ENCODE data around the gene ORC1. TPM values are rescaled to one million over a fixed set of nuclear protein-coding genes. Genes with fewer than 3 reads are reported as not detected.

ORC1 gene
- total RNA-seq, 1 experiment from 2014 or later: 17.2 TPM

- Mint-ChIP-seq H3K36me3 (ENCODE audit: insufficient read depth, unreplicated experiment) (no peaks in the 10 kb centered on the region), H3K4me3 (ENCODE audit: low read depth, unreplicated experiment) (no peak overlapping the region), H3K4me1 (ENCODE audit: low read depth, unreplicated experiment) (no peaks in the 10 kb centered on the region), H3K9me3 (ENCODE audit: low read depth, unreplicated experiment) (no peaks in the 10 kb centered on the region), H3K27me3 (ENCODE audit: unreplicated experiment) (no peaks in the 10 kb centered on the region), H3K27ac (ENCODE audit: unreplicated experiment) (no peak overlapping the region)
- no peak for DNase-seq
- CTCF ChIA-PET: interaction anchor here (0.7 kb wide), 2 partner anchors 88 to 160 kb away, joined by 4 read pairs; no protein-coding TSS in a partner anchor
- no peak for TF ChIP-seq CTCF (IDR thresholded peaks at IDR 0.05; ENCODE audit: unreplicated experiment)
- no TSS peak for BruUV-seq (replicated peaks)
- intact Hi-C loops (cut with micrococcal nuclease; ENCODE audit: unreplicated experiment): no loop called here
These were observed 80.5 kb downstream of the ORC1 start for GRCh38 chr1:52323731-52324130.

Other genes with a start within 250 kb of the ORC1 start
- 41.0 and 42.6 TPM in 2 replicates for gene CC2D1B, start 38.2 kb downstream of the ORC1 start, total RNA-seq (2022)
- gene PRPF38A, start 179 bp upstream of the ORC1 start, total RNA-seq (2022): 46.7 and 52.4 TPM in 2 replicates
- gene TUT4, start 148.7 kb upstream of the ORC1 start, total RNA-seq (2022): 41.4 and 55.9 TPM in 2 replicates
- not detected in 2 replicates for gene GPX7, start 197.9 kb upstream of the ORC1 start, total RNA-seq (2022)
- gene SHISAL2A, start 228.7 kb upstream of the ORC1 start, total RNA-seq (2022): not detected in 2 replicates

All from Calu3 (cell line).